RWPE2 (cell line): ENCODE measurements around the gene MLST8.

Experiments
- ATAC-seq: fragments of 200-7000 bp; cut with Tn5 transposase; 3 replicates; pipeline ENCODE4 v1.9.1; 2021; ENCODE audit warnings: low read depth
- DNase-seq: peaks from one replicate; pipeline ENCODE4 v3.0.0-alpha.2; 2020; ENCODE audit warnings: low spot score
- H3K27ac ChIP-seq: fragments of 450-650 bp; 2 replicates; pipeline ENCODE4 v1.5.1; 2017; ENCODE audit warnings: mild to moderate bottlenecking; ENCODE audit not compliant: poor library complexity, severe bottlenecking
- H3K27me3 ChIP-seq: fragments of 250-450 bp; sonication (Bioruptor Pico); 2 replicates; pipeline ENCODE4 v1.5.1; 2021; ENCODE audit warnings: mild to moderate bottlenecking, moderate library complexity; ENCODE audit not compliant: insufficient read depth, poor library complexity, severe bottlenecking
- H3K36me3 ChIP-seq: fragments of 250-450 bp; sonication (Bioruptor Pico); 2 replicates; pipeline ENCODE4 v1.5.1; 2020; ENCODE audit warnings: low read depth, mild to moderate bottlenecking, moderate library complexity
- H3K4me1 ChIP-seq: fragments of 250-450 bp; sonication (Bioruptor Pico); 2 replicates; pipeline ENCODE4 v1.5.1; 2021; ENCODE audit warnings: mild to moderate bottlenecking, moderate library complexity; ENCODE audit not compliant: insufficient read depth, poor library complexity, severe bottlenecking
- H3K4me3 ChIP-seq: fragments of 250-450 bp; sonication (Bioruptor Pico); 2 replicates; pipeline ENCODE4 v1.5.1; 2021; ENCODE audit warnings: mild to moderate bottlenecking, moderate library complexity; ENCODE audit not compliant: severe bottlenecking
- H3K9me3 ChIP-seq: fragments of 250-450 bp; sonication (Bioruptor Pico); 2 replicates; pipeline ENCODE4 v1.5.1; 2021; ENCODE audit warnings: mild to moderate bottlenecking, moderate library complexity; ENCODE audit not compliant: severe bottlenecking
- CTCF ChIP-seq: fragments of 450-650 bp; IDR thresholded peaks from one replicate; pipeline ENCODE4 v1.5.1; 2017; ENCODE audit warnings: mild to moderate bottlenecking, moderate library complexity; ENCODE audit not compliant: poor library complexity, severe bottlenecking

MLST8 gene

GRCh38 chr16:2233046-2233775 lies 28.0 kb downstream of the MLST8 start:
- no peak overlapping the region for H3K27ac ChIP-seq
- H3K36me3 ChIP-seq = peaks cover 27% of the 10 kb centered on the region
- H3K4me1 ChIP-seq = no peaks in the 10 kb centered on the region
- H3K27me3 ChIP-seq = peaks cover 21% of the 10 kb centered on the region
- DNase-seq = no peak
- TF ChIP-seq CTCF = no peak
- no peak overlapping the region for H3K4me3 ChIP-seq
- no peaks in the 10 kb centered on the region for H3K9me3 ChIP-seq
- ATAC-seq = no peak

GRCh38 chr16:2233872-2234812 lies 28.9 kb downstream of the MLST8 start:
- DNase-seq = no peak

GRCh38 chr16:2234813-2235170 lies 29.5 kb downstream of the MLST8 start:
- Histone ChIP-seq H3K4me3 (no peak overlapping the region), H3K27ac (no peak overlapping the region), H3K9me3 (no peaks in the 10 kb centered on the region), H3K36me3 (peaks cover 12% of the 10 kb centered on the region), H3K4me1 (no peaks in the 10 kb centered on the region), H3K27me3 (peaks cover 21% of the 10 kb centered on the region)
- TF ChIP-seq CTCF = no peak
- ATAC-seq = no peak
- DNase-seq = no peak

More at GRCh38 chr16:2233872-2234812, 28.9 kb downstream of the MLST8 start:
- no peaks in the 10 kb centered on the region for H3K9me3 ChIP-seq
- peaks cover 21% of the 10 kb centered on the region for H3K27me3 ChIP-seq
- H3K27ac ChIP-seq = no peak overlapping the region
- no peak for TF ChIP-seq CTCF
- no peaks in the 10 kb centered on the region for H3K4me1 ChIP-seq
- no peak for ATAC-seq
- peaks cover 17% of the 10 kb centered on the region for H3K36me3 ChIP-seq
- H3K4me3 ChIP-seq = no peak overlapping the region

GRCh38 chr16:2235234-2235651 lies 30.0 kb downstream of the MLST8 start:
- ATAC-seq (no peak), DNase-seq (no peak)
- no peak overlapping the region for H3K4me3 ChIP-seq
- H3K9me3 ChIP-seq = no peaks in the 10 kb centered on the region
- peaks cover 21% of the 10 kb centered on the region for H3K27me3 ChIP-seq
- no peak for TF ChIP-seq CTCF
- peaks cover 12% of the 10 kb centered on the region for H3K36me3 ChIP-seq
- H3K4me1 ChIP-seq = no peaks in the 10 kb centered on the region
- no peak overlapping the region for H3K27ac ChIP-seq
